ENCODE measurements around the gene PARP1. TPM values are rescaled to one million over a fixed set of nuclear protein-coding genes. Genes with fewer than 3 reads are reported as not detected.

Gene PARP1
- total RNA-seq, 4 donors from 2014 or later = 77.4 to 147 (median 95.6) TPM

- Histone ChIP-seq H3K4me1 (no peaks in the 10 kb centered on the region), H3K36me3 (peaks cover 2 to 100% of the 10 kb centered on the region in 2 donors), H3K27me3 (no peaks in the 10 kb centered on the region), H3K4me3 (no peak overlapping the region), H3K9me3 (no peaks in the 10 kb centered on the region), H3K27ac (no peak overlapping the region)
- ATAC-seq = no peak
- TF ChIP-seq, protein P1, sequence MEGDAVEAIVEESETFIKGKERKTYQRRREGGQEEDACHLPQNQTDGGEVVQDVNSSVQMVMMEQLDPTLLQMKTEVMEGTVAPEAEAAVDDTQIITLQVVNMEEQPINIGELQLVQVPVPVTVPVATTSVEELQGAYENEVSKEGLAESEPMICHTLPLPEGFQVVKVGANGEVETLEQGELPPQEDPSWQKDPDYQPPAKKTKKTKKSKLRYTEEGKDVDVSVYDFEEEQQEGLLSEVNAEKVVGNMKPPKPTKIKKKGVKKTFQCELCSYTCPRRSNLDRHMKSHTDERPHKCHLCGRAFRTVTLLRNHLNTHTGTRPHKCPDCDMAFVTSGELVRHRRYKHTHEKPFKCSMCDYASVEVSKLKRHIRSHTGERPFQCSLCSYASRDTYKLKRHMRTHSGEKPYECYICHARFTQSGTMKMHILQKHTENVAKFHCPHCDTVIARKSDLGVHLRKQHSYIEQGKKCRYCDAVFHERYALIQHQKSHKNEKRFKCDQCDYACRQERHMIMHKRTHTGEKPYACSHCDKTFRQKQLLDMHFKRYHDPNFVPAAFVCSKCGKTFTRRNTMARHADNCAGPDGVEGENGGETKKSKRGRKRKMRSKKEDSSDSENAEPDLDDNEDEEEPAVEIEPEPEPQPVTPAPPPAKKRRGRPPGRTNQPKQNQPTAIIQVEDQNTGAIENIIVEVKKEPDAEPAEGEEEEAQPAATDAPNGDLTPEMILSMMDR (IDR thresholded peaks at IDR 0.05) = no peak
- TF ChIP-seq POLR2A (IDR thresholded peaks at IDR 0.05) = no peak
- TF ChIP-seq POLR2AphosphoS5 (IDR thresholded peaks at IDR 0.05) = no peak
- no peak for TF ChIP-seq EP300 (IDR thresholded peaks at IDR 0.05)
- 85 to 100% methylated on average over 3 to 6 of the region's 9 CpGs for WGBS, 2 donors (ENCODE audit: low coverage in 1 of 2)
Observed at GRCh38 chr1:226362891-226363447, 44.9 kb downstream of the PARP1 start.

GRCh38 chr1:226362361-226362760, 45.5 kb downstream of the PARP1 start:
- H3K27me3 ChIP-seq = no peaks in the 10 kb centered on the region
- TF ChIP-seq EP300 (IDR thresholded peaks at IDR 0.05) = no peak
- no peak for ATAC-seq
- 70 to 81% methylated on average over 4 to 6 of the region's 6 CpGs for WGBS, 2 donors (ENCODE audit: low coverage in 1 of 2)
- peaks cover 2 to 100% of the 10 kb centered on the region in 2 donors for H3K36me3 ChIP-seq
- H3K4me3 ChIP-seq = no peak overlapping the region
- H3K4me1 ChIP-seq = no peaks in the 10 kb centered on the region
- no peak overlapping the region for H3K27ac ChIP-seq
- H3K9me3 ChIP-seq = no peaks in the 10 kb centered on the region

DNA sequence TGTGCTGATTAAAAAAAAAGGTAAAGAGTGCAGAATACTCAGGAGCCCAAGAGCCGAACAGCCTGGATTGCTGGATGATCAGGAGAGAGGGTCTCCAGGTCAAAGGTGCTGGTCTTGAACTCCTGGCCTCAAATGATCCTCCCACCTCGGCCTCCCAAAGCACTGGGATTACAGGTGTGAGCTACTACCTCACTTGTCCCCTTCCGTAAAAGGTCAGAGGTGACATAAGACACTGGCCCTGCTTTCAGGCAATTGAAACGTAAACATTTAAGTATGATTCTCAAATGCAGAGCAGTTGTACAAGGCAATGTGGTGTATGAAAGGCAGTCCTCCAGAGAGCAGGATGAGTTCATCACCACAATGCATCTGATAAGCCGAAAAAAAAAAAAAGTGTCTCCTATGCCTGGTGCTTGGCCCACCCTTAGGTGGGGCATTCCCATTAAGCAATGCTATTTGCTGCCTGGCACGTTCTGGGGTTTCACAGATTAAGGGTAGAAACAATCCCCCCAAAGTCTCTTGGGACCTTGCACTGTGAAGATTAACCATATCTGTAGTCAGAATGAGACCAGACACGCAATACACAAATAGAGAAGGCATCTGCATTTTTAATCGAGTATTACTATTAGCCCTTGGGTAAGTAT, 47.7 kb downstream of the PARP1 start:
- Histone ChIP-seq H3K27me3 (no peaks in the 10 kb centered on the region), H3K36me3 (peaks cover 2 to 82% of the 10 kb centered on the region in 2 donors), H3K4me1 (peaks cover 0 to 12% (median 0%) of the 10 kb centered on the region in 3 donors), H3K9me3 (no peaks in the 10 kb centered on the region), H3K4me3 (no peak overlapping the region), H3K27ac (no peak overlapping the region)
- no peak for ATAC-seq
- TF ChIP-seq, protein P1 (IDR thresholded peaks at IDR 0.05) = no peak
- no peak for TF ChIP-seq POLR2AphosphoS5 (IDR thresholded peaks at IDR 0.05)
- no peak for TF ChIP-seq POLR2A (IDR thresholded peaks at IDR 0.05)
- TF ChIP-seq EP300 (IDR thresholded peaks at IDR 0.05) = no peak
- WGBS, 2 donors (ENCODE audit: low coverage in 1 of 2) = 88 to 90% methylated on average over 7 to 8 of the region's 8 CpGs

DNA sequence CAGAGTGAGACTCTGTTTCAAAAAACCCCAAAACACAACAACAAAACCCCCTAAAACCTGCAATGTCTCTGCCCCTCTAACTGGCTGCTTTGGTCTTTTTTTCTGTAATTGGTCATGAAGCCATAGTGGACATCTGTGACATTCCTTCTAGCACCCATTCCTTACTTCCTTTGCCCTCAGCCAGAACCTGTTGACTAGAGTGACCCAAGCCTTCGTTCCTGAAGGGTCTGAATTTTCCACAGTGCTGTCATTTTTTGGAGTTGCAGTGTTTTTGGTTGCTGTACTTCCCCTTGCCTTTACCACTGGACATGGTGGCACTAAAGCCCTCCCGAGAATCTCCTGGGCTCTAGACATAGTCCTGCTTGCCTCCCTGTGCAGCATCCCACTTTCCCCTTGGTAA, 50.5 kb downstream of the PARP1 start:
- no peaks in the 10 kb centered on the region for H3K9me3 ChIP-seq
- no peak for TF ChIP-seq POLR2AphosphoS5 (IDR thresholded peaks at IDR 0.05)
- WGBS, 2 donors (ENCODE audit: low coverage in 1 of 2) = 100% methylated on average over 1 to 2 of the region's 2 CpGs
- no peak for ATAC-seq
- no peak overlapping the region for H3K4me3 ChIP-seq
- H3K27ac ChIP-seq = no peak overlapping the region
- H3K36me3 ChIP-seq = peaks cover 0 to 54% of the 10 kb centered on the region in 2 donors
- H3K4me1 ChIP-seq = peaks cover 0 to 20% (median 0%) of the 10 kb centered on the region in 3 donors
- H3K27me3 ChIP-seq = no peaks in the 10 kb centered on the region

- Histone ChIP-seq H3K4me1 (peaks cover 0 to 20% (median 0%) of the 10 kb centered on the region in 3 donors), H3K27ac (peak overlapping the region in 2 of 4 donors; percentile 11 to 16), H3K36me3 (peaks cover 0 to 39% of the 10 kb centered on the region in 2 donors), H3K27me3 (no peaks in the 10 kb centered on the region), H3K4me3 (no peak overlapping the region), H3K9me3 (no peaks in the 10 kb centered on the region)
- no peak for ATAC-seq
- WGBS, 2 donors (ENCODE audit: low coverage in 1 of 2) = 68 to 100% methylated on average over 1 to 2 of the region's 6 CpGs
- no peak for TF ChIP-seq EP300 (IDR thresholded peaks at IDR 0.05)
- TF ChIP-seq POLR2A (IDR thresholded peaks at IDR 0.05) = no peak
- TF ChIP-seq, protein P1 (IDR thresholded peaks at IDR 0.05) = no peak
- no peak for TF ChIP-seq POLR2AphosphoS5 (IDR thresholded peaks at IDR 0.05)
Observed at GRCh38 chr1:226355669-226356551, 52.0 kb downstream of the PARP1 start.
